UCSD-AML1 (cell line): ENCODE measurements around the gene ARHGEF4.
"Not testable (repeated sequence)": the region's sequence is repeated elsewhere in the genome, so short reads cannot be mapped to it uniquely, and the experiment has no call there.

ENCODE experiments used
- DNase-seq: peaks from one replicate; lab custom pipeline; 2025; ENCODE audit not compliant: unreplicated experiment; lab: John Stamatoyannopoulos, UW

ARHGEF4 gene

GRCh38 chr2:131067465-131068125, 230.9 kb downstream of the ARHGEF4 start:
- DNase-seq = no peak

DNA sequence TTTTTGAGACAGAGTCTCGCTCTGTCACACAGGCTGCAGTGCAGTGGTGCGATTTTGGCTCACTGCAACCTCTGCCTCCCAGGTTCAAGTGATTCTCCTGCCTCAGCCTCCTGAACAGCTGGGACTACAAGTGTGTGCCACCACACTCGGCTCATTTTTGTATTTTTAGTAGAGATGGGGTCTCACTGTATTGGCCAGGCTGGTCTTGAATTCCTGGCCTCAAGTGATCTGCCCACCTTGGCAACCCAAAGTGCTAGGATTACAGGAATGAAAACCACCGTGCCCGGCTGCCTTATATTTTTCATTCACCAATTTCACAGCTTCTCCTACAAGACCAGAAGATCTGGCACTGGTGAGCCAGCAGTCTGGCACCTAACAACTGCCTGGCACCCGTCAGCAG, 231.5 kb downstream of the ARHGEF4 start:
- DNase-seq = not testable (repeated sequence)

- DNase-seq = not testable (repeated sequence)
These were observed 238.9 kb downstream of the ARHGEF4 start for GRCh38 chr2:131075578-131075977.

- DNase-seq = no peak
These were observed 240.0 kb downstream of the ARHGEF4 start for GRCh38 chr2:131076707-131077106.

- DNase-seq = no peak
These were observed 240.6 kb downstream of the ARHGEF4 start for GRCh38 chr2:131077182-131077846.

- DNase-seq = no peak
These were observed 241.3 kb downstream of the ARHGEF4 start for GRCh38 chr2:131077966-131078365.

- not testable (repeated sequence) for DNase-seq
These were observed 243.2 kb downstream of the ARHGEF4 start for GRCh38 chr2:131079931-131080330.

GRCh38 chr2:131081190-131081589, 244.5 kb downstream of the ARHGEF4 start:
- DNase-seq = no peak

GRCh38 chr2:131085646-131086045, 248.9 kb downstream of the ARHGEF4 start:
- DNase-seq = no peak

DNA sequence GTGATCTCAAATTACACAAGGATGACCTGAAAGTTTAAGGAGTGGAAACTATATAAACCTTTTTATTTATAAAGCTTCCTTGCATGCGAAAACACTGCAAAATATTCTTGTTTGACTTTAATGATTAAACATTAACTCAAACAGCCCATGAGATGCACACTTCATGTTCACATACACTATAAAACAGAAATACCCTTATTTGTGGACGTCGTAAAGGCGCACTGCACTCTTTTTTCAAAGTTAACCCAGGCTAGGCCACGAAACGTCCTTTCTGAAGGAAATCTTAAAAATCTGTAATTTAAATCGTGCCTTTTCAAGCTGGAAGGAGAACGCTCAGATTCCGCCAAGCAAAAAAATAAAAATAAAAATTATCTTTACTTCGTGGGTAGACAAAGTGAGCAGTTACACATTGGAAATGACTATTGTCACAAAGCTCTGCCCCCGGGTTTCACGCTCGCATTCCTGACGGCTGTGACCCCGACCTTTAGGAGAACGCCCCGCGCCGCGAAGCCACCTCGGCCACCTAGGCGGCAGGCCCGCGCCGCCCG, 255.8 kb downstream of the ARHGEF4 start:
- DNase-seq = no peak

DNA sequence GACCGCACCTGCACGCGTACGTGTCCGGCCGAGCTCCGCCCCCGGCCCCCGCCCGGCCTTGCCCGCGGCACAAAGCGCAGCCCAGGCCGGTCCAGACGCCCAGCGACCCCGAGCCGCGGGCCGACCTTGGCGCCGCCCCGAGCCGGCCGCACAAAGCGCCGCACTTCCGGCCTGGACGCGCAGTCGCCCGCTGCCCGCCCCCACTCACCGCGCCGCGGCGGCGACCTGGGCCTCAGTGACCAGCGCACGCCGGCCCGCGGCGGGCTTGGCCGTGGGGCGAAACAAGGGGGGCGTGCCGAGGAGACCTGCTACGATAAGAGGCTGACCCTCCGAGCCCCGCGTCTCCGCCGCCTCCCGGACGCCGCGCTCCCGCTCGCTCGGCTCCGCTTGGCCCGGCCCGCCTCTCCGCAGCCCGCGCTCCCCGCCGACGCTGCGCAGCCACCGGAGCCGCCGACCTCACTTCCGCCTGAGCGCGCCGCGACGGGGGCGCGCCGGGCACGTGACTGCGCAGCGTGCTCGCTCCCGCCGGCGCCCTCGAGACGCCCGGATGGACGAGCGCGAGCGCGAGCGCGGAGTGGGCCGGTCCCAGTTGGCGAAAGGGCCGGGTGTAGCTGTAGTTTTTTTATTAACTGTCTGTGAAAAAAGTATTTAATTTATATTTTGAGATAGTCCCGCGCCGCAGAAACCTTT, 256.4 kb downstream of the ARHGEF4 start, which contains the start of gene FAM168B:
FAM168B (minus strand) TSS at position 455 of the 690 bp plus-strand sequence. CDS start 10,814 bp downstream, outside the sequence.
- peak; percentile 92 for DNase-seq

DNA sequence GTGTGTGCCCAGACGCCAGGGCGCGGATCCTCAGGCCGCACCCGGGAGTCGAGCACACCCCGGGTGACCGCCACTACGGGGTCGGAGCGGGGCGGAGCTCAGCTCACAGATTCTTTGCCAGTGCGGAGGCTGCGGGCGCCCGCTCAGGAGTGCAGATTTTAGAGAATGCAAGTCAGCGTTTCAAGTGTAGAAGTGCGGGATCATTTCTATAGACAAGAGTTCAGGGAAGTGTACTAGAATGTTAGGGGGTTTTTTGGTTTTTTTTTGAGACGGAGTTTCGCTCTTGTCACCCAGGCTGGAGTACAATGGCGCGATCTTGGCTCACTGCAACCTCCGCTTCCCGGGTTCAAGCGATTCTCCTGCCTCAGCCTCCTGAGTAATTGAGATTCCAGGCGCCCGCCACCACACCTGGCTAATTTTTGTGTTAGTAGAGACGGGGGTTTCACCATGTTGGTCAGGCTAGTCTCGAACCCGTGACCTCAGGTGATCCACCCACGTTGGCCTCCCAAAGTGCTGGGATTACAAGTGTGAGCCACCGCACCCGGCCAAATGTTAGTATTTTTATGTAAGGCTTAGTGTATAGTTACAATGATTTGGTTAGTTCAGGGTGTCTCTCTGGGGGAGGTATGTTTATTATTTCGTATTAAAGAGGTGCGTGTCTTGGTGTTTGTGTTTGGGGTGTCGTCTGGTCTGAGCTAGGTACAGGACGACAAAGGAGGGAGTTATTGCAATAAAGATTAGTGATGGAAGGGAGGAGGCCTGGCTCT, 257.2 kb downstream of the ARHGEF4 start:
- peak; percentile 37 for DNase-seq

DNA sequence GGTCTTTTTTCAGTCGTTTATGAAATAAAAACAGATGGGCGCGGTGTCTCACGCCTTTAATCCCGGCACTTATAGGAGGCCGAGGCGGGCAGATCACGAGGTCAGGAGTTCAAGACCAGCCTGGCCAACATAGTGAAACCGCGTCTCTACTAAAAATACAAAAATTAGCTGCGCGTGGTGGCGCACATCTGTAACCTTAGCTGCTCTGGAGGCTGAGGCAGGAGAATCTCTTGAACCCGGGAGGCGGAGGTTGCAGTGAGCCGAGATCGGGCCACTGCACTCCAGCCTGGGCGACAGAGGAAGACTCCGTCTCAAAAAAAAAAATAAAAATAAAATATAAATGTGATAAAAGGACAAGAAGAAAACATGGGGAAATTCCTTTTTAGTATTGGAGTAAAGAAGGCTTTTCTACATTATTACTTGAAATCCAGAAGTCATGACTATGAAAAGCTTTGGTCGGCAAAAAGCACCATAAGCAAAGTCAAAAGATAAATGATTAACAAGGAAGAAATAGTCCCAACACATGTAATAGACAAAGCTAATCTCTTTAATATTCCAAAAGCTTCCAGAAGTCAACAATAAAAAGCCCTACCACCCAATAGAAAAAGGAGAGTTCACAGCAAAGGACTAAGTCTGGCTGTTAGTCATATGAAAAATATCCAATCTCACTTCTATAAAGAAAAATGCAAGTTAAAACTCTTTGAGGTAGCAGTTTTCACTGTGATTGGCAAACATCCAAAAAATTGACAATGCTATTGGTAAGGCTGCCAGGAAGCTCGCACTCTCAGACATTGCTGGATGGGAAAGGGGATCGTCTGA, 258.0 kb downstream of the ARHGEF4 start:
- DNase-seq = no peak
